ENCODE measurements around the gene TNFAIP3.
A peak's percentile ranks its signal among the peaks of the same experiment; 100 is the strongest.

Gene TNFAIP3

GRCh38 chr6:137923866-137924653 is 57.0 kb downstream of the TNFAIP3 start:
- no peak for DNase-seq (ENCODE audit: low spot score)

- no peak for DNase-seq (ENCODE audit: low spot score)
These were observed 58.2 kb downstream of the TNFAIP3 start for GRCh38 chr6:137925141-137925698.

GRCh38 chr6:137926207-137926731 is 59.2 kb downstream of the TNFAIP3 start:
- DNase-seq (ENCODE audit: low spot score): peak; percentile 59

GRCh38 chr6:137926985-137927384 is 59.9 kb downstream of the TNFAIP3 start:
- no peak for DNase-seq (ENCODE audit: low spot score)

- DNase-seq (ENCODE audit: low spot score): no peak
These were observed 60.7 kb downstream of the TNFAIP3 start for GRCh38 chr6:137927777-137928218.

GRCh38 chr6:137928286-137928685 is 61.2 kb downstream of the TNFAIP3 start:
- DNase-seq (ENCODE audit: low spot score): no peak

DNA sequence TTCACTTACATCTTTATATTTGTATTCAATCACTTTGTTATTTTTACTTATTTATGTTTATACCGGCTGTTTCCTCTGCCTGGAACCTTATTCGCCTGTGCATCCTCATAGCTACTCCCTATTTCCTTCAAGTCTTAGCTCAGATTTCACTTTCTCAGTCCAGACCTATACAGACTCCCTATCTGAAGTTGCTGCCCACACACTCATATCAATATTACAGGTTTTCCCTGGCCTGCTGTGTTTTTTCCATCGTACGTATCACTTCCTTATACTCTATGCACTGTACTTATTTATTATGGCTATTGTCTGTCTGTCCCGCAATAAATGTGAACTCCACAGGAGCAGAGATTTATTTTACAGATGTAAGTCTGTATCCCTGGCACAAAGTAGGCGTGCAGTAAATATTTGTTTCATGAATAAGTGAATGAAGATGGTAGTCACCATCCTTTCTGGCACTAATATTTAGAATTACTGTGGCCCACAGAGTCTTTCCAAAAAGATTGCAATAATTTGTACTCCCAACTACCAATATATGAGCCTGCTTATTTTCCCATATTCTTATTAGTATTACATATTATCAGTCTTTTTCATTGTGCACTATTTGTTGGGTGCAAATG is 64.9 kb downstream of the TNFAIP3 start:
- no peak for DNase-seq (ENCODE audit: low spot score)
